CD4-positive, alpha-beta T cell (primary cell): Measurements from ENCODE around the gene H2AZ1. TPM values are rescaled to one million over a fixed set of nuclear protein-coding genes. Genes with fewer than 3 reads are reported as not detected.

Source experiments
- ATAC-seq: fragments of 200-7000 bp; cut with Tn5 transposase; one replicate; pipeline ENCODE4 v1.10.0; 2022; ENCODE audit warnings: mild to moderate bottlenecking; ENCODE audit not compliant: poor library complexity
- CTCF ChIA-PET: fragments of 350-600 bp; sonication (Branson Sonifier 250); formaldehyde crosslinking; loops from one replicate; lab custom pipeline; 2021; ENCODE audit warnings: antibody characterized with exemption, inconsistent platforms; lab: Charles Lee
- POLR2A ChIA-PET: fragments of 350-600 bp; sonication (Branson Sonifier 250); formaldehyde crosslinking; loops from one replicate; lab custom pipeline; 2021; ENCODE audit warnings: antibody characterized with exemption, inconsistent platforms; lab: Charles Lee
- DNase-seq, 14 experiments: peaks; one replicate each; pipeline ENCODE4 v3.0.0-alpha.2; 2013 to 2020; ENCODE audit warnings: mixed read lengths in 2 of 14
- H3K27ac ChIP-seq, 2 donors: one replicate each; pipeline versions ENCODE4 v1.5.1 to v1.7.0; 2013; ENCODE audit warnings: low read length in 2 of 2, low read depth in 1 of 2, mild to moderate bottlenecking in 1 of 2
- H3K27me3 ChIP-seq, 2 experiments: 1 replicate in 1 of 2; 2 replicates in 1 of 2; pipeline versions ENCODE4 v1.6.1 to v1.7.0; 2013; ENCODE audit warnings: low read length in 2 of 2, control low read depth in 1 of 2, mild to moderate bottlenecking in 1 of 2, moderate library complexity in 1 of 2; ENCODE audit not compliant: insufficient read depth in 2 of 2, control insufficient read depth in 1 of 2
- H3K36me3 ChIP-seq: one replicate; pipeline ENCODE4 v1.6.1; 2013; ENCODE audit warnings: low read length, control low read depth; ENCODE audit not compliant: insufficient read depth
- H3K4me1 ChIP-seq: one replicate; pipeline ENCODE4 v1.6.1; 2013; ENCODE audit warnings: low read length, control low read depth; ENCODE audit not compliant: insufficient read depth
- H3K4me3 ChIP-seq: one replicate; pipeline ENCODE4 v1.5.1; 2013; ENCODE audit warnings: mild to moderate bottlenecking, low read length, moderate library complexity
- H3K9me3 ChIP-seq, 2 experiments: 1 replicate in 1 of 2; 2 replicates in 1 of 2; pipeline versions ENCODE4 v1.6.1 to v1.7.0; 2013; ENCODE audit warnings: low read length in 2 of 2, mild to moderate bottlenecking in 2 of 2, control low read depth in 1 of 2, moderate library complexity in 1 of 2; ENCODE audit not compliant: control insufficient read depth in 1 of 2, insufficient read depth in 1 of 2
- H3K27ac Mint-ChIP-seq: one replicate; pipeline ENCODE4 v1.8.0; 2020; ENCODE audit warnings: mixed read lengths
- H3K27me3 Mint-ChIP-seq: one replicate; pipeline ENCODE4 v1.8.0; 2021; ENCODE audit warnings: mixed read lengths
- H3K36me3 Mint-ChIP-seq: one replicate; pipeline ENCODE4 v1.8.0; 2021; ENCODE audit warnings: low read depth, mixed read lengths
- H3K4me1 Mint-ChIP-seq: one replicate; pipeline ENCODE4 v1.8.0; 2021; ENCODE audit warnings: low read depth, mixed read lengths
- H3K4me3 Mint-ChIP-seq: one replicate; pipeline ENCODE4 v1.8.0; 2020; ENCODE audit warnings: mild to moderate bottlenecking, mixed read lengths
- H3K9me3 Mint-ChIP-seq: one replicate; pipeline ENCODE4 v1.8.0; 2020; ENCODE audit warnings: mixed read lengths
- intact Hi-C, 2 experiments: fragments of 100-400 bp; cut with DNase I in 1 of 2; cut with micrococcal nuclease in 1 of 2; formaldehyde crosslinking; loops; one replicate each; pipeline versions ENCODE4 v1.15.1 to v1.9.0; 2023 to 2025; cut with DNase I, micrococcal nuclease
- total RNA-seq, 174 experiments: library from RNA in 2 of 174; stranded (reverse) in 2 of 174; gene quantifications; one replicate each; pipeline ENCODE4 v1.2.3 and lab custom pipeline; 2021 to 2026
- TF ChIP-seq, protein P1 (sequence below): fragments of 200-600 bp; IDR thresholded peaks from one replicate; pipeline ENCODE4 v1.8.0; 2022; ENCODE audit warnings: antibody characterized with exemption, mild to moderate bottlenecking

The H2AZ1 gene
- total RNA-seq, 2 experiments from 2014 or later: 96.3 to 102 TPM

DNA sequence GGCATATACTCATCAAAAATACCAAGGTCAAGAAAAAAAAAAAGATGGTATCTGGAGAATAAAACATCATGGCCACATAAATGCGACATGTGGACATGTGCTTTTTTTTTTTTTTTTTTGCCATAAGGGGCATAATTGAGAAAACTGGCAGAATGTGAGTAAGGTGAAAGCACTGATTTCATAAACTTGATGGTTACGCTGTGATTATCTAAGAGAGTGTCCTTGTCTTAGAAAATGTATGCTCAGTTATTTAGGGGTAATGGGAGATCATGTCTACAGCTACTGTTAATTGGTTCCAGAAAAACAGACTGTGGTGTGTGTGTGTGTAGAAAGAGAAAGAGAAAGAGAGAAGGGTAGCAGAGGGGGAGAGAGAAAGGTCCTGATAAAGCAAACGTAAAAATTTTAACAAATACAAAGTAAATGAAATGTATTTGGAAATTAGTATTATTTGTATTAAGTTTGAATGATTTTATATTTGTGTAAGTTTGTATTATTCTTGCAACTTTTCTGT lies 11.8 kb downstream of the H2AZ1 start:
- no peak for ATAC-seq
- Mint-ChIP-seq H3K27me3 (no peaks in the 10 kb centered on the region), H3K36me3 (peaks cover 69% of the 10 kb centered on the region), H3K27ac (no peak overlapping the region), H3K9me3 (peaks cover 2% of the 10 kb centered on the region), H3K4me1 (peaks cover 46% of the 10 kb centered on the region), H3K4me3 (no peak overlapping the region)
- TF ChIP-seq, protein P1, sequence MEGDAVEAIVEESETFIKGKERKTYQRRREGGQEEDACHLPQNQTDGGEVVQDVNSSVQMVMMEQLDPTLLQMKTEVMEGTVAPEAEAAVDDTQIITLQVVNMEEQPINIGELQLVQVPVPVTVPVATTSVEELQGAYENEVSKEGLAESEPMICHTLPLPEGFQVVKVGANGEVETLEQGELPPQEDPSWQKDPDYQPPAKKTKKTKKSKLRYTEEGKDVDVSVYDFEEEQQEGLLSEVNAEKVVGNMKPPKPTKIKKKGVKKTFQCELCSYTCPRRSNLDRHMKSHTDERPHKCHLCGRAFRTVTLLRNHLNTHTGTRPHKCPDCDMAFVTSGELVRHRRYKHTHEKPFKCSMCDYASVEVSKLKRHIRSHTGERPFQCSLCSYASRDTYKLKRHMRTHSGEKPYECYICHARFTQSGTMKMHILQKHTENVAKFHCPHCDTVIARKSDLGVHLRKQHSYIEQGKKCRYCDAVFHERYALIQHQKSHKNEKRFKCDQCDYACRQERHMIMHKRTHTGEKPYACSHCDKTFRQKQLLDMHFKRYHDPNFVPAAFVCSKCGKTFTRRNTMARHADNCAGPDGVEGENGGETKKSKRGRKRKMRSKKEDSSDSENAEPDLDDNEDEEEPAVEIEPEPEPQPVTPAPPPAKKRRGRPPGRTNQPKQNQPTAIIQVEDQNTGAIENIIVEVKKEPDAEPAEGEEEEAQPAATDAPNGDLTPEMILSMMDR: no peak
- Histone ChIP-seq H3K27me3 (no peaks in the 10 kb centered on the region), H3K36me3 (peaks cover 16% of the 10 kb centered on the region), H3K27ac (no peak overlapping the region), H3K4me3 (no peak overlapping the region), H3K4me1 (no peaks in the 10 kb centered on the region), H3K9me3 (peaks cover 8 to 11% of the 10 kb centered on the region in 2 experiments)
- CTCF ChIA-PET: interaction anchor here (0.9 kb wide), 1 partner anchor 11 kb away, joined by 3 read pairs; no protein-coding TSS in a partner anchor
- POLR2A ChIA-PET: interaction anchor here (0.6 kb wide), 1 partner anchor 302 kb away, joined by 6 read pairs; no protein-coding TSS in a partner anchor
- intact Hi-C loops: no loop called here
- no peak for DNase-seq

DNA sequence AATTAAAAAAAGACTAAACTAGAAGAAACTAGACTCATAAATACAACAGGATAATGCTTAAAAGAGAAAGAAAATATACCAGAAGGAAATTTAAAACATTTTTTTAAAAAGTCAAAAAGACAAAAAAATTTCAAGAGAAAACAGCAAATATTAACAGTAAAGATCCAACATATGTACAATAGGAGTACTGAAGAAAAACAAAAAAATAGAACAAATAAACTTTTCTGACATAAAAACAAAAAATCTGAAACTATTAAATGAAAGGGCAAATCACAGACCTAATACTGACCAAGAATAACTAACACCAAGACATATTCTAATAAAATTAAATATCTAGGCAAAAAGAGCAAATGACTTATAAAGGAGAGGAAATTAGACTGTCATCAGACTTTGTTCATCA lies 15.2 kb downstream of the H2AZ1 start:
- no peaks in the 10 kb centered on the region for H3K27me3 Mint-ChIP-seq
- TF ChIP-seq, protein P1: no peak
- peaks cover 22% of the 10 kb centered on the region for H3K36me3 ChIP-seq
- H3K27ac ChIP-seq: no peak overlapping the region
- CTCF ChIA-PET: interaction anchor here (1.0 to 1.4 kb wide), 2 partner anchors 8 to 12 kb away, joined by 4 read pairs; partner anchors contain the start of gene DNAJB14
- ATAC-seq: no peak
- peaks cover 82% of the 10 kb centered on the region for H3K36me3 Mint-ChIP-seq
- no peak overlapping the region for H3K4me3 ChIP-seq
- no peak overlapping the region for H3K4me3 Mint-ChIP-seq
- POLR2A ChIA-PET: interaction anchor here (1.3 to 1.7 kb wide), 2 partner anchors 12 to 13 kb away, joined by 3 to 5 read pairs; partner anchors contain the start of gene DNAJB14
- intact Hi-C loops: no loop called here
- no peaks in the 10 kb centered on the region for H3K4me1 ChIP-seq
- peaks cover 8 to 11% of the 10 kb centered on the region in 2 experiments for H3K9me3 ChIP-seq
- H3K9me3 Mint-ChIP-seq: peaks cover 2% of the 10 kb centered on the region
- no peaks in the 10 kb centered on the region for H3K27me3 ChIP-seq
- no peak overlapping the region for H3K27ac Mint-ChIP-seq
- peaks cover 48% of the 10 kb centered on the region for H3K4me1 Mint-ChIP-seq
- DNase-seq: no peak

DNA sequence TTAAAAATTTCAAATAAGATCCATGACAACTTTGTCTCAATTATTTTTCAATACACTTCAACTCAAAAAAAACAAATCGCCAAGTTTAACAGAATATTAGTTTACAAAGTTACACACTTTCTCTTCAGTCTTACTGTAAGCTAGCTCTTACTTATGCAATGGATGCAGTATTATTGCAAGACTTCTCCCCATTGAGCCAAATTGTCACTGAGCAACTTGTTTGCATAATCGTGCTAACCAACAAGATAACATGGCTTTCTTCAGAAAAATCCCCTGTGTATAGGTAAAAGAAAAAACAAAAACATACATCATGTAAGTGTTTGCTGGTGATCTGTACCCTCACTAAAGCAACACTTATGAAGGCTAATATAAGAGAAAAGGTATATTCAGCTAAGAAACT lies 22.5 kb downstream of the H2AZ1 start:
- CTCF ChIA-PET: no interaction called here
- Histone ChIP-seq H3K36me3 (peaks cover 61% of the 10 kb centered on the region), H3K9me3 (no peaks in the 10 kb centered on the region), H3K4me3 (no peak overlapping the region), H3K27ac (no peak overlapping the region), H3K4me1 (peaks cover 5% of the 10 kb centered on the region), H3K27me3 (no peaks in the 10 kb centered on the region)
- no peak overlapping the region for H3K4me3 Mint-ChIP-seq
- peaks cover 54% of the 10 kb centered on the region for H3K4me1 Mint-ChIP-seq
- POLR2A ChIA-PET: interaction anchor here (0.8 to 1.7 kb wide), 3 partner anchors 19 to 364 kb away, joined by 3 to 5 read pairs (median 3); partner anchors contain the start of genes DNAJB14 and TRMT10A
- TF ChIP-seq, protein P1: no peak
- ATAC-seq (no peak), DNase-seq (no peak)
- H3K9me3 Mint-ChIP-seq: no peaks in the 10 kb centered on the region
- no peaks in the 10 kb centered on the region for H3K27me3 Mint-ChIP-seq
- no peak overlapping the region for H3K27ac Mint-ChIP-seq
- H3K36me3 Mint-ChIP-seq: peaks cover 80% of the 10 kb centered on the region
- intact Hi-C loops: no loop called here
